Measurements from ENCODE around the gene TRIP13.
"Not testable (repeated sequence)": the region's sequence is repeated elsewhere in the genome, so short reads cannot be mapped to it uniquely, and the experiment has no call there.

Gene TRIP13

GRCh38 chr5:935510-936084 is 42.9 kb downstream of the TRIP13 start:
- Histone ChIP-seq H3K4me3 (ENCODE audit: low read depth in 1 of 2, low read length in 1 of 2) (no peak overlapping the region), H3K9me3 (no peaks in the 10 kb centered on the region), H3K27me3 (peaks cover 2% of the 10 kb centered on the region), H3K4me1 (ENCODE audit: control insufficient read depth in 1 of 2, insufficient read depth in 1 of 2, low read depth in 1 of 2, low read length in 1 of 2) (no peaks in the 10 kb centered on the region), H3K27ac (no peak overlapping the region), H3K36me3 (no peaks in the 10 kb centered on the region)
- no peak for TF ChIP-seq CTCF (IDR thresholded peaks at IDR 0.05)

- Histone ChIP-seq H3K27ac (no peak overlapping the region), H3K27me3 (peaks cover 1% of the 10 kb centered on the region), H3K4me1 (ENCODE audit: control insufficient read depth in 1 of 2, insufficient read depth in 1 of 2, low read depth in 1 of 2, low read length in 1 of 2) (no peaks in the 10 kb centered on the region)
Measured at GRCh38 chr5:936149-937144, 43.8 kb downstream of the TRIP13 start.

GRCh38 chr5:937151-937924 is 44.7 kb downstream of the TRIP13 start:
- TF ChIP-seq CTCF (IDR thresholded peaks at IDR 0.05), result no peak
- Histone ChIP-seq H3K9me3 (no peaks in the 10 kb centered on the region), H3K27me3 (peaks cover 9% of the 10 kb centered on the region), H3K4me1 (ENCODE audit: control insufficient read depth in 1 of 2, insufficient read depth in 1 of 2, low read depth in 1 of 2, low read length in 1 of 2) (no peaks in the 10 kb centered on the region), H3K4me3 (ENCODE audit: low read depth in 1 of 2, low read length in 1 of 2) (no peak overlapping the region), H3K27ac (no peak overlapping the region), H3K36me3 (no peaks in the 10 kb centered on the region)

More at GRCh38 chr5:936149-937144, 43.8 kb downstream of the TRIP13 start:
- Histone ChIP-seq H3K36me3 (no peaks in the 10 kb centered on the region), H3K4me3 (ENCODE audit: low read depth in 1 of 2, low read length in 1 of 2) (no peak overlapping the region), H3K9me3 (no peaks in the 10 kb centered on the region)
- no peak for TF ChIP-seq CTCF (IDR thresholded peaks at IDR 0.05)

- no peaks in the 10 kb centered on the region for H3K4me1 ChIP-seq (ENCODE audit: control insufficient read depth in 1 of 2, insufficient read depth in 1 of 2, low read depth in 1 of 2, low read length in 1 of 2)
- no peak for TF ChIP-seq CTCF (IDR thresholded peaks at IDR 0.05)
- H3K4me3 ChIP-seq (ENCODE audit: low read depth in 1 of 2, low read length in 1 of 2), result no peak overlapping the region
- H3K27ac ChIP-seq, result no peak overlapping the region
- peaks cover 28% of the 10 kb centered on the region for H3K27me3 ChIP-seq
- no peaks in the 10 kb centered on the region for H3K9me3 ChIP-seq
- H3K36me3 ChIP-seq, result no peaks in the 10 kb centered on the region
Measured at GRCh38 chr5:939368-939767, 46.7 kb downstream of the TRIP13 start.

GRCh38 chr5:940741-941140 is 48.1 kb downstream of the TRIP13 start:
- not testable (repeated sequence) for H3K9me3 ChIP-seq

More at GRCh38 chr5:940741-941140, 48.1 kb downstream of the TRIP13 start:
- not testable (repeated sequence) for H3K36me3 ChIP-seq; H3K4me1 ChIP-seq (ENCODE audit: control insufficient read depth in 1 of 2, insufficient read depth in 1 of 2, low read depth in 1 of 2, low read length in 1 of 2); H3K4me3 ChIP-seq (ENCODE audit: low read depth in 1 of 2, low read length in 1 of 2); H3K27ac ChIP-seq
- peaks cover 40% of the 10 kb centered on the region for H3K27me3 ChIP-seq
